ENCODE measurements around the gene BOK.

Gene BOK

GRCh38 chr2:241618829-241619228, 60.3 kb downstream of the BOK start:
- in situ Hi-C loops (cut with MboI; ENCODE audit: low sequenced_read_pairs), result no loop called here

GRCh38 chr2:241619597-241620418, 61.3 kb downstream of the BOK start:
- in situ Hi-C loops (cut with MboI; ENCODE audit: low sequenced_read_pairs), result no loop called here

- in situ Hi-C loops (cut with MboI; ENCODE audit: low sequenced_read_pairs), result no loop called here
Observed at GRCh38 chr2:241620419-241620769, 61.8 kb downstream of the BOK start.

All from HL-60/S4 (cell line).